NCI-H187 (cell line): ENCODE results near the gene ZNF844.
"Not testable (repeated sequence)": the region's sequence is repeated elsewhere in the genome, so short reads cannot be mapped to it uniquely, and the experiment has no call there.

Experiments used
- DNase-seq, 2 experiments: peaks; one replicate each; lab custom pipeline; 2025; lab: John Stamatoyannopoulos, UW

ZNF844 gene

DNA sequence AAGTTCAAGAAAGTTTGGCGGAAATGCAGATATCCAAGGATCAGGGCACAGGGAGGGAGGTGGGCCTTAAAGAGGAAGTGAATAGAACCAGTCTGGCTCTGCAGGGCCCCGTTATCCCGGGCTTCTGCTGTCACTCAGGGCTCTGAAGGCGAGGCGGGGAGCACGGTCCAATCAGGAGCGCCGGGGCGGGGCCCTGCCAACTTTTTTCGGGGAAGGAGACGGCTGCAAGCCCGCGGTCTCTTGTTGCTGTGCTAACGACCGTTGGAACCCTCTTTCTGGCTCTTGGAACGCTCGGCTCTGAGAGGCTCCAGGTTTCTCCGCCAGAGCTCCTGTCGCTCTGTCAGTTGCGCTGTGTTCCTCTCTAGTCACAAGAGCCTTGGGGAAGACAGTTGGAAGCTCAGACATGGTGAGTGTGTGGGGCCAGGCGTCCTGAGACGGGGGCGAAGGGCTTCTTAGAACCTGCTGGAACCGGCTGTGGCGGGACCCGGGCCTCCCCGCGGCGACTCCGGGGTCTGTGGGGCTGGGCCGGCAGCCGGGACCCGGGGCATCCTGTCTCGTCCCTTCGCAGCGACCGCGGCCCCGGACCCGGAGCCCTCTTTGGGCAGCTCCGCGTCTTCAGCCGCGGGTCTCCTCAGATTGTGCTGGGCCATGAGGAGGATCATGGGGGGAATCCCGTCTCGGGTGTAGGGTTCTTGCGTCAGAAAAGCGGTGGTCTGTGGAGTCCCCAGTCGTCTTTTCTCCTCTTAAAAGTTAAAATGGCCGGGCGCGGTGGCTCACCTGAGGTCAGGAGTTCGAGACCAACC lies 27.7 kb downstream of the ZNF844 start:
- no peak for DNase-seq

DNA sequence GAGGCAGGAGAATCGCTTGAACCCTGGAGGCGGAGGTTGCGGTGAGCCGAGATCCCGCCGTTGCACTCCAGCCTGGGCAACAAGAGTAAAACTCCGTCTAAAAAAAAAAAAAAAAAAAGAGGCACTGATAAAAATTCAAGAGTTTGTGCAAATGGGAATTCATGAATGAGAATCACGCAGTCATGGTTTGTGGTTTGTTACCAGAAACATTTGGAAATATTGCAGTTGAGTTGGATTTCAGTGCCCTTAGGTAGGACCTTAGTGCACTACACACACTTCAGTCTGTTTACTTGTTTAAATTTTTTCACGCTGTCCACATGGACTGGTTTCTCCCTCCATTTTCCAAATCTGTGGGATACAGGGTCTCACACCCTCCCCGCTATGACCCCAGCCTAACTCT lies 28.4 kb downstream of the ZNF844 start:
- no peak for DNase-seq

DNA sequence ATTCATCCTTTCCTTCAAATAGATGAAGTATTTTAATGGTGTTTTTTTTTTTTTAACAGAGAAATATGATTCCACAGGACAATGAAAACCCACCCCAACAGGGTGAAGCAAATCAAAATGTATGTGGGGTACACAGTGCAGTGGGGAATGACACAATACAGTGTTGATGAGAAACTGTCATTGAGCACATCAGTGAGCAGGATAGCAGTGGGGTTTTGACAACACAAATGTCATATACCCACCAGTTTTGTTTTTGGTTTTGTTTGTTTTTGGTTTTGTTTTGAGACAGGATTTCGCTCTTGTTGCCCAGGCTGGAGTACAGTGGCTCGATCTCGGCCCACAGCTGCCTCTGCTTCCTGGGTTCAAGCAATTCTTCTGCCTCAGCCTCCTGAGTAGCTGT lies 29.2 kb downstream of the ZNF844 start:
- no peak for DNase-seq

DNA sequence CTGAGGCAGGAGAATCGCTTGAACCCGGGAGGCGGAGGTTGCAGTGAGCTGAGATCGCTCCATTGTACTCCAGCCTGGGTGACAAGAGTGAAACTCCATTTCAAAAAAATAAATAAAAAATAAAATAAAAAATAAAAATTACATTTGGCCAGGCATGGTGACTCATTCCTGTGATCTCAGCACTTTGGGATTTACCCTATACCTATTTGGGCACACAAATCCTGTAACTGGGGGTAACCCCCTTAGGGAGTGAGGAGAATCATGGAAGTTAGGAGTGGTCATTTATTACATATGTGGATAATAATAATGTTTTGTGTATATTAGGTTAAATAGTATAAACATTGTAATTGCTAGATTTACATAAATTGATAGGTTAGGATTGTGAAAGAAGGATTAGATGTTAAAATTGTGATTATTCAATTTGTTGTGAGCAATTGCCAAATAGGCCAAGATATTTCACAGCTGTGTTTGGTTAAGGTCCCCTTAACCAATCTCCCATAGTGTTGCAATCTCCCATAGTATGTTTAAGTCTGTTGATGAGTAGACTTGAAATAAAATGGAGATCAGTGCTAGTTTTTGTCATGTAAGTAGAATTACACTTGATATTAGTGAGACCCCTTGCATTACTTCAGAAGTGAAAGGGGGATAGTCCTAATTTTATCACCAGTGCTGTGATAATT lies 30.7 kb downstream of the ZNF844 start:
- DNase-seq = no peak

DNA sequence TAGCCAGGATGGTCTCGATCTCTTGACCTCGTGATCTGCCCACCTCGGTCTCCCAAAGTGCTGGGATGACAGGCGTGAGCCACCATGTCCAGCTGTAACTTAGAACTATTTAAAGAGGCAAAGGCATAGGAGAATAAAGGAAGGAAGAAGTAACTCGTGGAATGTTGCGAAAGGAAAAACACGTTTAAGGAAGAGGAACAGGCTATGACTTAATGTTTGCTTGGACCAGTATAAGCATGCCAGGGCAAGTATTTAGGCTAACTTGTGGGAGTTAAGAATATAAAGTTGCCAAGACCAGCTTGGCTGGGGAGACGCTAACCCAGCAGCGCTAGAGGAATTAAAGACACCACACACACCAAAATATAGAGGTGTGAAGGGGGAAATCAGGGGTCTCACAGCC lies 33.5 kb downstream of the ZNF844 start:
- no peak for DNase-seq

DNA sequence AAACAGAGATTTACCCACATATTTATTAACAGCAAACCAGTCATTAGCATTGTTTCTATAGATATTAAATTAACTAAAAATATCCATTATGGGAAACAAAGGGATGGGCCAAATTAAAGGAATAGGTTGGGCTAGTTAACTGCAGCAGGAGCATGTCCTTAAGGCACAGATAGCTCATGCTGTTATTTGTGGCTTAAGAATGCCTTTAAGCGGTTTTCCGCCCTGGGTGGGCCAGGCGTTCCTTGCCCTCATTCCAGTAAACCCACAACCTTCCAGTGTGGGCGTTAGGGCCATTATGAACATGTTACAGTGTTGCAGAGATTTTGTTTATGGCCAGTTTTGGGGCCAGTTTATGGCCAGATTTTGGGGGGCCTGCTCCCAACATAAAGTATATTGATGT lies 39.4 kb downstream of the ZNF844 start:
- not testable (repeated sequence) for DNase-seq

DNA sequence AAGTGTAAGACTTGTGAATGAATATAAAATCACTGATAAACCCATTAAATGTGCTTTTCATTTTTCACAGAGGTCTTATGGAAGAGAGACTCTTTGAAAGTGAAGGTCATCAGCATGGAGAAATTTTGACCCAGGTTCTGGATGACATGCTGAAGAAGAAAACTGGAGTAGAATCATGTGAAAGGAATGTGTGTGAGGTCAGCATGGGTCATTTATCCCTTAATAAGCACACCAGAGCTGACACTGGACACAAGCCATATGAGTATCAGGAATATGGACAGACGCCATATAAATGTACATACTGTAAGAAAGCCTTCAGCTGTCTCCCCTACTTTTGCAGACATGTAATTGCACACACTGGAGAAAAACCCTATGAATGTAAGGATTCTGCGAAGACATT lies 46.6 kb downstream of the ZNF844 start:
- no peak for DNase-seq

DNA sequence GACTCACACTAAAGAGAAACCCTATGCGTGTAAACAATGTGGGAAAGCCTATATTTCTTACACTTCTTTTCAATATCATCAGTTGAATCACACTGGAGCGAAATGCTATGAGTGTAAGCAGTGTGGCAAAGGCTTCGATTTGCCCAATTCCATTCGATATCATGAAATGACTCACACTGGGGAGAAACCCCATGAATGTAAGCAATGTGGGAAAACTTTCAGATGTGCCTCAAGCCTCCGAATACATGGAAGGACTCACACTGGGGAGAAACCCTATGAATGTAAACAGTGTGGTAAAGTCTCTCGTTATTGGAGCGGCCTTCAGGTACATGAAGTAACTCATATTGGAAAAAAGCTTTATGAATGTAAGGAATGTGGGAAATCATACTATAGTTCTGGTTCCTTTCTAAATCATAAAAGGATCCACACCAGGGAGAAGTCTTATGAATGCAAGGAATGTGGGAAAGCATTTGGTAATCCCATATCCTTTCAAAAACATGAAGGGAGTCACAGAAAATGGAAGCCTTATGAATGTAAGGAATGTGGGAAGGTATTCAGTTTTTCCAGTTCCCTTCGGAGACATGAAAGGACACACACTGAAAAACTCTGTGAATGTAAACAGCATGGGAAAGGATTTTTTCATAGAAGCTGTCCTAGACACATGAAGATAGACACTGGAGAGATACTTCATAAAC lies 47.6 kb downstream of the ZNF844 start:
- DNase-seq = no peak

DNA sequence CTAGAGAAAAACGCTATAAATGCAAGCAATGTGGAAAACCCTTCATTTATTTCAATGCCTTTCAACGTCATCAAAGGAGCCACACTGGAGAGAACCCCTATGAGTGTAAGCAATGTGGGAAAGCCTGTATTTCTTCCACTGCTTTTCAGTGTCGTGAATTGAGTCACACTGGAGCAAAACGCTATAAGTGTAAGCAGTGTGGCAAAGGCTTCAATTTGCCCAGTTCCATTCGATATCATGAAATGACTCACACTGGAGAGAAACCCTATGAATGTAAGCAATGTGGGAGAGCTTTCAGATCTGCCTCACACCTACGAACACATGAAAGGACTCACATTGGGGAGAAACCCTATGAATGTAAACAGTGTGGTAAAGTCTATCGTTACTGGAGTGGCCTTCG lies 48.2 kb downstream of the ZNF844 start:
- no peak for DNase-seq

DNA sequence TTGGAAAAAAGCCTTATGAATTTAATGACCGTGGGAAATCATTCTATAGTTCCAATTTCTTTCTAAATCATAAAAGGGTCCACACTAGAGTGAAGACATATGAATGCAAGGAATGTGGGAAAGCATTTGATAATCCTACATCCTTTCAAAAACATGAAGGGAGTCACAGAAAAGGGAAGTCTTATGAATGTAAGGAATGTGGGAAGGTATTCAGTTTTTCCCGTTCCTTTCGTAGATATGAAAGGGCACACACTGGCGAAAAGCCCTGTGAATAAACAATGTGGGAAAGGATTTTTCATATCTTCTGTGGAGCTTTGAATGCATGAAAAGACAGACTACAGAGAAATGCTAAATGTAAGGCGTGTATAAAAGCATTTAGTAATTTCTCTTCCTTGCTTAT lies 48.6 kb downstream of the ZNF844 start:
- no peak for DNase-seq

DNA sequence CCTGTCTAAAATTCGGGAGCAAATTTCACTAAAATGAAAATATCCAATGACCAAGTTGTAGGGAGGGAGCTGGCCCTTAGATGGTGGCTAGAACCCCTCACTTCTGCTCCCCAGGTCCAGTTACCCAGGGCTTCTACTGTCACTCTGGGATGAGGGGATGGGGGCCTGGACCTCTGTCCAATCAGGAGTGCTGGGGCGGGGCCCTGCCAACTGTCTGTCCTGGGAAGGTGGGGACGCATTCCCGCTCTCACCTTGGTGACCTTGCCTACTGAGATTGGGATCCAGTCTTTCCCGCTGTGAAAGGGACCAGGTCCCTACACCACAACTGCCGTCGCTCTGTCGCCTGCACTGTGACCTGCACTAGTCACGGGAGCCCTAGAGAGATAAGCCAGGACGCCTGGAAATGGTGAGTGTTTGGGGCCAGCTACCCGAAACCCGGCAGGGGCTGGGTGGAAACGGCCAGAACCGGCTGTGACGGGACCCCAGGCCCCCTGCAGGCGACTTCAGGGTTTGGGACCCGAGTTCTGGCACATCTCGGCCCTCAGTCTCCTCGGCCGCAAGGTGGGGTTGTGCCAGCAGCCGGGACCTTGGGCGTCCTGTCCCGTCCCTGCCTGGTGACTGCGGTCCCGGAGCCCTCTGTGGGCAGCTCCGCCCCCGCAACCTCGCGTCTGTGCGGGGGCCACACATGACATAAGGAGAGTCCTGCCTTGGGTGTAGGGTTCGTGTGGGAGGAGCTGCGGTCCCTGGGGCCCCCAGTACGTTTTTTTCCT lies 52.9 kb downstream of the ZNF844 start:
- DNase-seq = no peak

DNA sequence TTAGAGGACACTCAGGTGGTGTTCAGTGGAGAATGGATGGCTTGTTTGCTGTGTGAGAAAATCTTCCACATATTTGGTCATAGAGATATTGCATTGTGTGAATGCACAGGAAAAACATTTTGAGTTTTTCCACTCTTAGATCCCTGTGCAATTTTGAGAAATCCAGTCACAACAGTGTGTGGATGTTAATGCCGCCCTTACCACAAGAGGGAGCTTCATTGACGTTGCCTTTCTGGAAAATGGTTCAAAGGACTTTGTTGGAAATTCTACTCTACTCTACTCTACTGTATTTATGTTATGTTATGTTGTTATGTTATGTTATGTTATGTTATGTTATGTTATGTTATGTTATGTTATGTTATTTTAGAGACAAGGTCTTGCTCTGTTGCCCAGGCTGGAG lies 62.2 kb downstream of the ZNF844 start:
- DNase-seq = no peak
